CD14-positive monocyte (primary cell): ENCODE data around the gene GLI1. TPM values are rescaled to one million over a fixed set of nuclear protein-coding genes. Genes with fewer than 3 reads are reported as not detected.
A peak's percentile ranks its signal among the peaks of the same experiment; 100 is the strongest.
"Not testable (repeated sequence)": the region's sequence is repeated elsewhere in the genome, so short reads cannot be mapped to it uniquely, and the experiment has no call there.

Source experiments
- DNase-seq, 3 donors: peaks; one replicate each; pipeline ENCODE4 v3.0.0-alpha.2; 2011 to 2022
- H2AFZ ChIP-seq: 2 replicates; pipeline ENCODE4 v1.6.0; 2012; ENCODE audit warnings: mild to moderate bottlenecking, low read depth, low read length, inconsistent platforms; ENCODE audit not compliant: insufficient read depth, poor library complexity, severe bottlenecking
- H3K27ac ChIP-seq, 2 donors: 1 replicate in 1 of 2; 2 replicates in 1 of 2; pipeline ENCODE4 v1.5.1; 2012 to 2013; ENCODE audit warnings: low read length in 2 of 2, control low read depth in 1 of 2, inconsistent platforms in 1 of 2, low read depth in 1 of 2, mild to moderate bottlenecking in 1 of 2
- H3K27me3 ChIP-seq, 2 donors: one replicate each; pipeline versions ENCODE4 v1.6.0 to v1.6.1; 2011 to 2013; ENCODE audit warnings: low read length in 2 of 2; ENCODE audit not compliant: control insufficient read depth in 2 of 2, insufficient read depth in 2 of 2
- H3K36me3 ChIP-seq, 2 donors: replicated peaks in 1 of 2; 1 replicate in 1 of 2; 2 replicates in 1 of 2; pipeline versions ENCODE4 v1.5.1 to v1.6.1; 2012 to 2013; ENCODE audit warnings: low read length in 2 of 2, control low read depth in 1 of 2, inconsistent platforms in 1 of 2, mild to moderate bottlenecking in 1 of 2; ENCODE audit not compliant: insufficient read depth in 2 of 2, control insufficient read depth in 1 of 2
- H3K4me1 ChIP-seq, 2 donors: 1 replicate in 1 of 2; 2 replicates in 1 of 2; pipeline versions ENCODE4 v1.5.1 to v1.6.1; 2012 to 2013; ENCODE audit warnings: low read length in 2 of 2, control low read depth in 1 of 2, inconsistent platforms in 1 of 2, mild to moderate bottlenecking in 1 of 2, moderate library complexity in 1 of 2; ENCODE audit not compliant: insufficient read depth in 2 of 2, control insufficient read depth in 1 of 2
- H3K4me2 ChIP-seq: replicated peaks from 2 replicates; pipeline ENCODE3; 2012; ENCODE audit warnings: low read length, moderate library complexity, mild to moderate bottlenecking; ENCODE audit not compliant: poor library complexity, severe bottlenecking; ENCODE audit errors: extremely low read depth
- H3K4me3 ChIP-seq, 3 experiments: fragments of 200-600 bp in 1 of 3; sonication (generic) in 1 of 3; replicated peaks in 1 of 3; 1 replicate in 2 of 3; 2 replicates in 1 of 3; pipeline ENCODE4 v1.5.1; 2011 to 2013; ENCODE audit warnings: low read length in 3 of 3, mild to moderate bottlenecking in 3 of 3, control low read depth in 2 of 3, low read depth in 2 of 3, inconsistent platforms in 1 of 3, moderate library complexity in 1 of 3
- H3K79me2 ChIP-seq: 2 replicates; pipeline ENCODE4 v1.6.0; 2012; ENCODE audit warnings: mild to moderate bottlenecking, control low read depth, inconsistent platforms, low read length, moderate library complexity; ENCODE audit not compliant: insufficient read depth
- H3K9ac ChIP-seq: 2 replicates; pipeline ENCODE4 v1.6.0; 2017; ENCODE audit warnings: low read length, mild to moderate bottlenecking; ENCODE audit not compliant: insufficient read depth, poor library complexity, severe bottlenecking
- H3K9me3 ChIP-seq, 2 donors: replicated peaks in 1 of 2; 1 replicate in 1 of 2; 2 replicates in 1 of 2; pipeline versions ENCODE4 v1.5.1 to v1.6.1; 2012 to 2013; ENCODE audit warnings: low read length in 2 of 2, control low read depth in 1 of 2; ENCODE audit not compliant: control insufficient read depth in 1 of 2, insufficient read depth in 1 of 2
- H4K20me1 ChIP-seq: 2 replicates; pipeline ENCODE4 v1.6.0; 2012; ENCODE audit warnings: mild to moderate bottlenecking, low read length, control low read depth, moderate library complexity; ENCODE audit not compliant: insufficient read depth
- H3K27ac Mint-ChIP-seq, 7 donors: one replicate each; pipeline ENCODE4 v1.8.0; 2020; ENCODE audit warnings: mild to moderate bottlenecking in 7 of 7, mixed read lengths in 7 of 7, moderate library complexity in 6 of 7, inconsistent platforms in 2 of 7
- H3K27me3 Mint-ChIP-seq, 3 donors: one replicate each; pipeline ENCODE4 v1.8.0; 2021 to 2022; ENCODE audit warnings: low read depth in 3 of 3, mild to moderate bottlenecking in 3 of 3, mixed read lengths in 3 of 3, moderate library complexity in 3 of 3, inconsistent platforms in 1 of 3
- H3K36me3 Mint-ChIP-seq, 2 donors: one replicate each; pipeline ENCODE4 v1.8.0; 2020; ENCODE audit warnings: mixed read lengths in 2 of 2, inconsistent platforms in 1 of 2, mild to moderate bottlenecking in 1 of 2
- H3K4me1 Mint-ChIP-seq: one replicate; pipeline ENCODE4 v1.8.0; 2020; ENCODE audit warnings: mild to moderate bottlenecking, mixed read lengths
- H3K4me3 Mint-ChIP-seq, 2 donors: one replicate each; pipeline ENCODE4 v1.8.0; 2020; ENCODE audit warnings: mild to moderate bottlenecking in 2 of 2, mixed read lengths in 2 of 2, moderate library complexity in 1 of 2
- H3K9me3 Mint-ChIP-seq, 7 donors: one replicate each; pipeline ENCODE4 v1.8.0; 2020 to 2022; ENCODE audit warnings: mixed read lengths in 7 of 7, mild to moderate bottlenecking in 6 of 7, moderate library complexity in 6 of 7, inconsistent platforms in 2 of 7
- CTCF ChIP-seq: fragments of 200-600 bp; IDR thresholded peaks from one replicate; pipeline ENCODE4 v1.8.0; 2022; ENCODE audit warnings: antibody characterized with exemption, mild to moderate bottlenecking
- WGBS: methylation state at CpG from one replicate; pipeline ENCODE4 v1.1.5; 2013; ENCODE audit warnings: missing lambda C conversion rate; ENCODE audit not compliant: insufficient coverage; 5-methylcytosine and 5-hydroxymethylcytosine counted together
- intact Hi-C, 2 donors: fragments of 100-400 bp; cut with micrococcal nuclease; formaldehyde crosslinking; loops; one replicate each; pipeline versions ENCODE4 v1.15.0 to v1.15.1; 2023
- polyA plus RNA-seq, 3 donors: library from polyadenylated mRNA; depleted of rRNA in 1 of 3; unstranded in 2 of 3; stranded (reverse) in 1 of 3; fragments of 300-500 nt in 2 of 3; fragments of >200 nt in 1 of 3; fragmentation: Illumina TruSeq in 2 of 3; gene quantifications; 1 replicate in 2 of 3; 2 replicates in 1 of 3; pipeline ENCODE4 v1.2.3, GENCODE V29; 2012 to 2021

Gene GLI1
- polyA plus RNA-seq, 3 donors: 0.05 TPM; not detected in 2

GRCh38 chr12:57512665-57513064 is 53.1 kb downstream of the GLI1 start:
- H3K36me3 Mint-ChIP-seq: peaks cover 82 to 95% of the 10 kb centered on the region in 2 donors
- intact Hi-C loops: no loop called here
- H3K27me3 ChIP-seq: no peaks in the 10 kb centered on the region
- H3K9me3 ChIP-seq: no peaks in the 10 kb centered on the region
- H3K79me2 ChIP-seq: peaks cover 13% of the 10 kb centered on the region
- peaks cover 32% of the 10 kb centered on the region for H4K20me1 ChIP-seq
- H3K27ac Mint-ChIP-seq: peak overlapping the region in 2 of 7 donors; percentile 58 to 59
- peaks cover 4% of the 10 kb centered on the region for H3K4me1 Mint-ChIP-seq
- no peak for DNase-seq
- no peak overlapping the region for H3K4me3 ChIP-seq
- H3K4me2 ChIP-seq: no peak overlapping the region
- H3K27me3 Mint-ChIP-seq: no peaks in the 10 kb centered on the region
- H2AFZ ChIP-seq: no peak overlapping the region
- 95% methylated on average over 6 of the region's 6 CpGs for WGBS
- no peaks in the 10 kb centered on the region for H3K4me1 ChIP-seq
- no peak overlapping the region for H3K4me3 Mint-ChIP-seq
- no peak for TF ChIP-seq CTCF
- no peak overlapping the region for H3K9ac ChIP-seq
- H3K9me3 Mint-ChIP-seq: peaks cover 0 to 1% (median 0%) of the 10 kb centered on the region in 7 donors
- peaks cover 74 to 88% of the 10 kb centered on the region in 2 donors for H3K36me3 ChIP-seq
- H3K27ac ChIP-seq: no peak overlapping the region

- Mint-ChIP-seq H3K4me3 (no peak overlapping the region), H3K9me3 (peaks cover 0 to 1% (median 0%) of the 10 kb centered on the region in 7 donors), H3K27me3 (no peaks in the 10 kb centered on the region), H3K36me3 (peaks cover 82 to 94% of the 10 kb centered on the region in 2 donors), H3K27ac (peak overlapping the region in 2 of 7 donors; percentile 11 to 73), H3K4me1 (peaks cover 7% of the 10 kb centered on the region)
- Histone ChIP-seq H3K4me3 (no peak overlapping the region), H3K79me2 (peaks cover 19% of the 10 kb centered on the region), H3K27ac (no peak overlapping the region), H3K27me3 (no peaks in the 10 kb centered on the region), H3K4me2 (no peak overlapping the region), H3K36me3 (peaks cover 79 to 94% of the 10 kb centered on the region in 2 donors), H3K4me1 (peaks cover 4% of the 10 kb centered on the region in 2 donors), H3K9me3 (no peaks in the 10 kb centered on the region), H2AFZ (no peak overlapping the region), H3K9ac (no peak overlapping the region), H4K20me1 (peaks cover 38% of the 10 kb centered on the region)
- TF ChIP-seq CTCF: no peak
- no CpG with 5 or more reads among the region's 5 CpGs for WGBS
- no peak for DNase-seq
- intact Hi-C loops: no loop called here
Observed at GRCh38 chr12:57513266-57513665, 53.7 kb downstream of the GLI1 start.

- peak overlapping the region in 1 of 7 donors; percentile 73 for H3K27ac Mint-ChIP-seq
Observed at GRCh38 chr12:57513677-57514076, 54.1 kb downstream of the GLI1 start.

More at GRCh38 chr12:57513677-57514076, 54.1 kb downstream of the GLI1 start:
- H3K4me3 ChIP-seq, H3K9me3 Mint-ChIP-seq, H3K27me3 Mint-ChIP-seq, intact Hi-C loops, H3K27me3 ChIP-seq, H2AFZ ChIP-seq, H3K9me3 ChIP-seq, H3K27ac ChIP-seq, H3K4me2 ChIP-seq, H3K4me1 ChIP-seq, H3K9ac ChIP-seq, H3K4me3 Mint-ChIP-seq, DNase-seq: not testable (repeated sequence)
- 100% methylated on average over 1 of the region's 6 CpGs for WGBS
- peaks cover 78 to 95% of the 10 kb centered on the region in 2 donors for H3K36me3 ChIP-seq
- peaks cover 81 to 90% of the 10 kb centered on the region in 2 donors for H3K36me3 Mint-ChIP-seq
- peaks cover 42% of the 10 kb centered on the region for H4K20me1 ChIP-seq
- peaks cover 11% of the 10 kb centered on the region for H3K4me1 Mint-ChIP-seq
- H3K79me2 ChIP-seq: peaks cover 23% of the 10 kb centered on the region
